GM18517 (cell line): ENCODE measurements around the gene SLC5A4.
"Not testable (repeated sequence)": the region's sequence is repeated elsewhere in the genome, so short reads cannot be mapped to it uniquely, and the experiment has no call there.

ENCODE experiments used
- ATAC-seq: cut with Tn5 transposase; IDR thresholded peaks from one replicate; pipeline ENCODE4 v1.9.1; 2021; ENCODE audit warnings: mild to moderate bottlenecking, moderate library complexity; ENCODE audit not compliant: unreplicated experiment

SLC5A4 gene

DNA sequence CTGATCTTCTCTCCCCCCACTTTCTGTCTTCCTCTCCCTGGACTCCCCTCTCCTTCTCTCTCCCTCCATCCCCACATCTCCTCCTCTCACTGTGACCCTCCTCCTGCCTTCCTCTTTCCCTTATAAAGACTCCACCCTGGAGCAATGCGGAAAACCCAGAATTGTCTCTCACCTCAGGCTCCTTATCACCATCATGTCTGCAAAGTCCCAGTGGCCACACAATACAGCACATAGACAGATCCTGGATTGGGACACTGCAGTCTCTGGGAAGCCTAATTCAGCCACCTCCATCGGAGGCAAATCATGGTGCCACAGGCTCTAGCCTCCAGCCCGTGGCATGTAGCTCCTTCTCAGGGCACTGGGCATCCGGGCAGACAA, 53.0 kb downstream of the SLC5A4 start:
- no peak for ATAC-seq

DNA sequence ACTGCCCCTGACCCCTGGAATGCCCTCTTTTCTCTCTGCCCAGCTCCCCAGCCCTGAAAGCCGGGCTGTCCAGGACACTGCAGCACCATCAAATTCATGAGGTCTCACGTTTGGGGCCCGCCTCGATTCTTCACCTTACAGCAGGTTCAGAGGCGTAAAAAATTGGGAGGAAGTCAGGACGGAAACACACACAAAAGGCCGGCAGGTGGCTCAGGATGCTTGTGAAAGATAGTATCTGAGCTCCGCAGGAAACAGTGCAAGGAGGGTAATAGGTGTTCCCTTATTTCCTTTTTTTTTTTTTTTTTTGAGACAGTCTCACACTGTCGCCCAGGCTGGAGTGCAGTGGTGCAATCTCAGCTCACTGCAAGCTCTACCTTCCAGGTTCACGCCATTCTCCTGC, 54.4 kb downstream of the SLC5A4 start:
- ATAC-seq = no peak

DNA sequence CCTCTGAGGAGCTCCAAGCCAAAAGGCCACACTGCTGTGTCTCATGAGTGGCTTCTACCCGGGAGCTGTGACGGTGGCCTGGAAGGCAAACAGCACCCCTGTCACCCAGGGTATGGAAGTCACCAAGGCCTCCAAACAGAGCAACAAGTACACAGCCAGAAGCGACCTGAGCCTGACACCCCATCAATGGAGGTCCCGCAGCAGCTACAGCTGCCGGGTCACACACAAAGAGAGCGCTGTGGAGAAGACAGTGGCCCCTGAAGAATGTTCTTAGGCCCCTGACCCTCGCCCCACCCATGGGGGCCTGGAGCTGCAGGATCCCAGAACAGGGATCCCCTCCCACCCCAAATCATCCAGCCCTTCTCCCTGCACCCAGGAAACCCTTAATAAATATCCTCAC, 55.2 kb downstream of the SLC5A4 start:
- ATAC-seq = no peak

DNA sequence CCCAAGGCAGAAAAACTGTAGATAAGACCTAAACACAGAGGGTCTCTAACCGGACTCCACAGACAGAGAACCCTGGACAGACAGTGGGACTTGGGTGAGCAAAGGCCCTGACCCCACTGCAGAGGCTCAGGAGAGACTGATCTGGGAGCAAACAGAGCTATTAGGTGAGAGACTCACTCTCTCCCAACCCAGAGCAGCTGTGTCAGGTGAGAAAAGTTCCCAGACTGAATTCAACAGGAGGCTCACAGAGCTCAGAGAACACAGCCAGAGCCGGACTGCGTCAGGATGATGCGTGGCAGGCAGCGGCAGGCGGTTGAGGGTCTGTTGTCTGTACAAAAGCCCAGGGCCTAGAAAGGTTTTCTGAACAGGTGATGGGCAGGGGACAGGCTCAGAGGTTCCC, 55.8 kb downstream of the SLC5A4 start:
- no peak for ATAC-seq

DNA sequence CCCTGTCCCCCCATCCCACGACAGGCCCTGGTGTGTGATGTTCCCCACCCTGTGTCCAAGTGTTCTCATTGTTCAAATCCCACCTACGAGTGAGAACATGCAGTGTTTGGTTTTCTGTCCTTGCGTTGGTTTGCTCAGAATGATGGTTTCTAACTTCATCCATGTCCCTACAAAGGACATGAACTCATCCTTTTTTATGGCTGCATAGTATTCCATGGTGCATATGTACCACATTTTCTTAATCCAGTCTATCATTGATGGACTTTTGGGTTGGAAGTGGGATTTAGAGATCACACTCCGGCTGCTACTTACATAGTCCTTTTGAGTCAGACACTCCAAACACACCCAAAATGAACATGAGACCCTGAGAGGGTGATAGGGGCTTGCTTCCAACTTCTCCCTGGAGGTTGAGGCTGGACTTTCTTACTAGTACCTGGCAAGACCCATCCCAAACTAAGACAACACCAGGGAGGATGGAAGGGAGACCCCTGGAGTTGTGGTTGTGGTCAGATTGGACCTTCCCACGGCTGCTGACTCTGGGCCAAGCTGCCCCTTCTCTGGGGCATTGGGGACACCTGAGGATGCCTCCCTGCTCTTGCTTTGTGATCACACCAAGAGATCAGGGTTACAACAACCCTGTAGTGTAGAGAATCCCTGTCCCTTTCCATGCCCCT, 57.5 kb downstream of the SLC5A4 start:
- not testable (repeated sequence) for ATAC-seq

DNA sequence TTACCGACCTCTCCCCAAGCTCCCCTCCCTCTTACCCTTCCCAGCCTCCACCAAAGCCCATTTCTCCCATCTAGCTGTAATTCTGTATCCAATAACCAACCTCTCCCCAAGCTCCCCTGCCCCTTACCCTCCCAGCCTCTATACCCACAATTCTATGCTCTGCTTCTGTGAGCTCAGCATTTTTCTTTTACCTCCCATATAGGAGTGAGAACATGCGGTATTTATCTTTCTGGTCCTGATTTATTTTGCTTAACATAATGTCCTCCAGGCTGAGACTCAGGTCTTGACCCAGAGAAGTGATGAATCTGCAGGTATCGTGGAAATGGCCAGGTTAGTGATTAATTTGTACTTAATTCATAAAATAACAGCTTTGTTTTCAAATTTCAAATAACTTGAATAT, 59.2 kb downstream of the SLC5A4 start:
- not testable (repeated sequence) for ATAC-seq

DNA sequence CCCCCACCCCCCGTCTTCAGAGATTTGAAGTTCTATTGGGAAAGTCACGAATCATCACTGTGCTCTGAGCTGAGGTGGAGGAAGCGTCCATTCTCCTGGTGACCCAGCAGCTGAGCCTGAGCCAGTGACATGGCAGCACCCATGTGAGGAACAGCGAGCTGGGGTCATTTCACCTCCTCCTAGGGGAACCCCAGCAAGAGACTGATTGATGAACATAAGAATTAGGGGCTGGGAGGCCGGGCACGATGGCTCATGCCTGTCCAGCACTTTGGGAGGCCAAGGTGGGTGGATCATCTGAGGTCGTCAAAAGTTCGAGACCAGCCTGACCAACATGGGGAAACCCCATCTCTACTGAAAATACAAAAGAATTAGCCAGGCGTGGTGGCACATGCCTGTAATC, 61.8 kb downstream of the SLC5A4 start:
- ATAC-seq = not testable (repeated sequence)

DNA sequence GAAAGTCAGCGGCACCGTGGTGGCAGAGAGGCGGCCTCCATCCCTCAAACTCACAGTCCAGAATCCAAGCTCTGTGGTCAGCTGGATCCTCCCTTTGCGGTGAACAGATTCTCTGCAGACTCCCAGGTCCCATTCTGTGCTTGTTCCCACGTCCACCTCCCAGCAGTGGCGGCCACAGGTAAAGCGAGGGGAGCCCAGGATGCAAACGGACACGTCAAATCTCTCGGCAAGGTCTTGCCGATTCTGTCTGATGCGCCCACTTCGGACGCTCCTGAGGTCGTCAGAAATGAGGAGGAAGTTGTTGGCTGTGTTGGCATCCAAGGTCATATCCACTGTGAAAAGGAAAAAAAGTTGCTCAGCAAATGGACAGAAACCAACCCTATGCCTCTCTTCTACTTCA, 64.1 kb downstream of the SLC5A4 start:
- ATAC-seq = not testable (repeated sequence)

DNA sequence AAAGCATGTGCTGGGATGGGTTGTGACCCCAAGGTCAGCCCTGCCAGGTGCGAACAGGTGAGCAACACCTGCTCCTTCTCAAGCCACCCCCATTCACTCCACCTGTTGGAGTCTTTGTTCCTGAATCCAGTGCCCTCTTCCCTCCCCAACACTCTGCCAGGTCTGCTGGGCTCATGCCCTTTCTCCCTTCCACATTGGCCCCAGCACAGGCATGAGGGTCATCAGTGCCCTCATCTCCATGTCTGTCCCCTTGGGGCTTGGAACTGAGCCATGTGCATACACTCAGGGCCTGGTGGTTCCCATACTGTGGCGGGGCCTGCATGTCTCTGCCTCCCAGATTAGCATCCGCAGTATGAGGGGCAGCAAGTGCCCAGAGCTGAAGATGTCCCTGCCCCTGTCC, 69.3 kb downstream of the SLC5A4 start:
- no peak for ATAC-seq

DNA sequence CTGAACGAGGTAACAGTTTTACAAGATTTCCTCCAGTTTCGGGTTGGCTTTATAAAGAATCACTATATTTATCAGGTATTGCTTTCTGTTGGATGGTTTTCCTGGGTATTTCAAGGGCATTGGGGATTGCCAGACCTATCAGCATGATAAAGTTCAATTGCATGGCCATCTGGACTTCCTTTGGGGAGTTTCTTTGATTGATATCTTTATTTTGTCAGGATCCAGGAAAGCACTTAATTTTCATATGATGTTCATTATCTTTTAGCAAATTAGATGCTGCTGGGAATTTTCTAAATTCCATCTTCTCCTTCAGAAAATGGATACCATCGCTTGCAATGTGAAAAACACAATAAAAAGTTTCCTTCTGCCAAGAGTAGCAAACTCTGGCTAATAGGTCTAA, 71.5 kb downstream of the SLC5A4 start:
- ATAC-seq = no peak

DNA sequence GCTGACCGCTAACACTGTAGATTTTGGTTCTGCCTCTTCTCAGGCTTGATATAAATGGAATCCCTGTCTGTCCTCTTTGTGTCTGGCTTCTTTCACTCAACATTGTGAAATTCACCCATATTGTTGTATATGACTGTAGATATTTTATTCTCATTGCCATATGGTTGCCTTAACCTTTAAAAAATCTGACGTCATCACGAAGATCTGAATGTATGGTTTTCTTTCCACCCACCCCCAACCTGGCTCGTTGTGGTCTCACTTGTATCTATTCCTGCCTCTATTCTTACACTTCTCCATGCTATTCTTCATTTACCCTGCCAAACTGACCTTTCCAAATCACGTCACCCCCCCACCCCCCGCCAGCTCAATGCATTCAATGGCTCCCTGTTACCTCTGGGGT, 74.1 kb downstream of the SLC5A4 start:
- no peak for ATAC-seq

DNA sequence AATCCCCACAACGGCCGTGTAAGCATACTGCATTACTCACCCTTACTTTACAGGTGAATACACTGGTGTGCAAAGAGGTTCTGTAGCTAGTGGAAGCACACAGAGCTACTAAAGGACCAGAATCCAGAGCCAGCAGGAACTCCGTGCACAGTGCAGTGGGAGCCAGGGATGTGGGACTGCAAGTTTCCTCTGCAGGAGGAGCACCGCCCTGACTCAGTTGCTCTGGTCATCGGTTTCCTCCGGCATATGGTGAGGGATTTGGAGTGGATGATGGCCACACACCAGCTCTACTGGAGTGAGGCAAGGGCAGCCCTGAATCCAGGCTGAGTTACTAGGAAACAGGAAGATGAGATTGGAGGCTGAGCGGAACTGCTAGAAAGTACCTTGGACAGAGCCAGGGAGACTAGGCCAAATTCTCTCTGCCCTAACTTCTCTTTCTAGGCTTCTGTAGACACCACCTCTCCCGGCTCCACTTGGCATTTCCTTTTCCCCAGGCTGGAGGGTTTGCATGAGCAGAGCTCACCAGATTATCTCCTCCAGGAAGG, 77.9 kb downstream of the SLC5A4 start:
- no peak for ATAC-seq

DNA sequence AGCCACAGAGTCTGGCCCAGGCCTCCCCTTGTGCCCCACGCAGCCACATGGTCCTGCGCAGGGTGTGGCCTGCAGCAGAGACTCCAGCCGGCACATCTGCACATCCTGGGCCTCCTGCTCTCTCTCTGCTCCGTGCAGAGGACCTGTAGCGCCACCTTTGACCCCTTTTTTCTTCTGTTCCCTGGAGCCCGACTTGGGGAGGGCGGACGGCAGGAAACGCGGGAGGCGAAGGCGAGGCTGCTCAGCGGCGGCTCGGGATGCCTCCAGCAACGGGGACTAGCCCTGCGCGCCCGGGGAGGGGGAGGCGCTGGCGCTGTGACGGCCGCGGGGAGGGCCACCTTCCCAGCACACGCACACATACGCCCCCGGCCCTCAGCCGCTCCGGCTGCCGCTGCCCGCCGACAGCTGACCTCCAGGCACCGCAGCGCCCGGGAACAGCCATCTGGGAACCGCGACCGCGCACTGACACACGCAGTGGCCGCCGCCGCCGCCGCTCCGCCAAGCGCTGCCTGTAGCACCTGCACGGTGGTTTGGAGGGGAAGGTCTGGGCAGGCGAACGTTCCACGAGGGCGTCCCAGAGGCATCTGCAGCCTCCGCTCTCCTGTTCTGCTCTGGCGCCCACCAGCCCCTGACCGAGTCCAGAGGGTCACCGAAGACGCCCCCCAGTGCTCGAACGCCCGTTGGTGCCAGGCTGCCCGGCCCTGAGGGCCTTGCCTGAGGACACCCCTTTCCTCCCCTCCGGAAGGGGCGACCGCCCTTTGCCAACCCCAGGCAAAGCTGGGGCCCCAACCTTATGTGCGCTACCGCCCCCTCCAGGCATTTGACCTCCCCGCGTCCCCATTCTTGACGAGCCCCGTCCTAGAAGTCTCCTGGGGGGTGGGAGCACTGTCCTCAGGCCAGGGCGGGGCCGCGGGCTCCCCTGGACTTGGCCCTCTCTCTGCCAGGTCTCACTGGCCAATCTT, 79.2 kb downstream of the SLC5A4 start:
- ATAC-seq = no peak

DNA sequence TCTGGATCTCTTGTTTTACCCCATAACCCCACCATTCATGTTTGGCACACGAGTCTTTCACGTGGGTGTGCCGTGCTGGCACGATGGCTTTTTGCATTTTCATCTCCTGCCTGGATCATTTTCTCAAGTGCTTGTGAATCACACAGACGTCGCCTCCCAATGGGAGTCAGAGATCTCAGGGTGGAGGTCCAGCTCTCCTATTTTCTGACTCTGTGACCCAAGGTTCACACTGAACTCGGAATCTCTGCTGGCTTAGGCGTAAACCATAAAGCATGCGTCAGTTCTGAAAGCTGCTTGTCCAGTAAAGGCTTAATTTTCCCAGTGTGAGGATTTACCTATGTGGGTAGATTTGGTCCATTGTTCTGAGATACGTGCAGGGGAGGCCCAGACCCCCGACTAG, 80.0 kb downstream of the SLC5A4 start:
- ATAC-seq = no peak
